ENCODE measurements around the gene MRGPRG.

MRGPRG gene

GRCh38 chr11:3194016-3194816 lies 24.4 kb downstream of the MRGPRG start:
- DNase-seq (ENCODE audit: low spot score) = no peak

- no peak for DNase-seq (ENCODE audit: low spot score)
These were observed 25.1 kb downstream of the MRGPRG start for GRCh38 chr11:3193373-3194015.

- no peak for DNase-seq (ENCODE audit: low spot score)
These were observed 25.9 kb downstream of the MRGPRG start for GRCh38 chr11:3192511-3193372.

- DNase-seq (ENCODE audit: low spot score) = no peak
These were observed 26.9 kb downstream of the MRGPRG start for GRCh38 chr11:3191586-3192324.

- no peak for DNase-seq (ENCODE audit: low spot score)
These were observed 28.0 kb downstream of the MRGPRG start for GRCh38 chr11:3190600-3190999.

GRCh38 chr11:3189886-3190583 lies 28.6 kb downstream of the MRGPRG start:
- DNase-seq (ENCODE audit: low spot score) = no peak

- no peak for DNase-seq (ENCODE audit: low spot score)
These were observed 29.3 kb downstream of the MRGPRG start for GRCh38 chr11:3189196-3189843.

- no peak for DNase-seq (ENCODE audit: low spot score)
These were observed 30.0 kb downstream of the MRGPRG start for GRCh38 chr11:3188496-3189195.

GRCh38 chr11:3186166-3186953 lies 32.3 kb downstream of the MRGPRG start:
- no peak for DNase-seq (ENCODE audit: low spot score)

GRCh38 chr11:3184732-3185347 lies 33.8 kb downstream of the MRGPRG start:
- DNase-seq (ENCODE audit: low spot score) = no peak

GRCh38 chr11:3183523-3183922 lies 35.1 kb downstream of the MRGPRG start:
- no peak for DNase-seq (ENCODE audit: low spot score)

- no peak for DNase-seq (ENCODE audit: low spot score)
These were observed 36.2 kb downstream of the MRGPRG start for GRCh38 chr11:3182462-3182852.

GRCh38 chr11:3181725-3182461 lies 36.7 kb downstream of the MRGPRG start:
- DNase-seq (ENCODE audit: low spot score) = no peak

GRCh38 chr11:3180869-3181268 lies 37.7 kb downstream of the MRGPRG start:
- DNase-seq (ENCODE audit: low spot score) = no peak

GRCh38 chr11:3178349-3178748 lies 40.3 kb downstream of the MRGPRG start:
- DNase-seq (ENCODE audit: low spot score) = no peak

GRCh38 chr11:3177931-3178330 lies 40.7 kb downstream of the MRGPRG start:
- DNase-seq (ENCODE audit: low spot score) = no peak

- DNase-seq (ENCODE audit: low spot score) = no peak
These were observed 42.1 kb downstream of the MRGPRG start for GRCh38 chr11:3176487-3176886.

- DNase-seq (ENCODE audit: low spot score) = no peak
These were observed 43.4 kb downstream of the MRGPRG start for GRCh38 chr11:3175194-3175593.
